ENCODE data around the gene IMMP2L.

The IMMP2L gene

DNA sequence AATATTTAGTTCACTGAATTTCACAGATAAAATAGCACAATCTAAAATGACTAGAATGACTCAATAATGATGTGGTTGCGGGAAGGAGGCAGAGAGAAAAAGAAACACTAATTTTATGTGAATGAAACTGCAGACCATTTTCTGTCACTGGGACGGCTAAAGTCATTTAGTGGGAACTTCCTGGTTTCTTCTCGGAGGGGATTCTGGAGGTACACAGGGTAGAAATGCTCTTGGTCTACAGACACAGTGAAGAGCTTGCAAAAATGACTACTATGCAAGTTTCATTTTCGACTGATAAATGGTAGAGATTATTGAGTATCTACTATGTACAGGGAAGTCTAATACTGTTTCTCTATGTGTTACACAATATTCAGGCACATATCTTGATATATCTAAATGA, 534.9 kb downstream of the IMMP2L start:
- no peak for DNase-seq (ENCODE audit: extremely low spot score)
- ChIA-PET CTCF (no interaction called here), POLR2A (no interaction called here)
- no peak for TF ChIP-seq ARNT (IDR thresholded peaks at IDR 0.05)
- TF ChIP-seq SUZ12 (IDR thresholded peaks at IDR 0.05), result no peak
- no peak for TF ChIP-seq FOXA1 (IDR thresholded peaks at IDR 0.05)
- TF ChIP-seq CTBP1 (IDR thresholded peaks at IDR 0.05; ENCODE audit: borderline replicate concordance), result no peak
- TF ChIP-seq, protein P1, sequence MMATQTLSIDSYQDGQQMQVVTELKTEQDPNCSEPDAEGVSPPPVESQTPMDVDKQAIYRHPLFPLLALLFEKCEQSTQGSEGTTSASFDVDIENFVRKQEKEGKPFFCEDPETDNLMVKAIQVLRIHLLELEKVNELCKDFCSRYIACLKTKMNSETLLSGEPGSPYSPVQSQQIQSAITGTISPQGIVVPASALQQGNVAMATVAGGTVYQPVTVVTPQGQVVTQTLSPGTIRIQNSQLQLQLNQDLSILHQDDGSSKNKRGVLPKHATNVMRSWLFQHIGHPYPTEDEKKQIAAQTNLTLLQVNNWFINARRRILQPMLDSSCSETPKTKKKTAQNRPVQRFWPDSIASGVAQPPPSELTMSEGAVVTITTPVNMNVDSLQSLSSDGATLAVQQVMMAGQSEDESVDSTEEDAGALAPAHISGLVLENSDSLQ (IDR thresholded peaks at IDR 0.05), result no peak
- no peak for TF ChIP-seq ELF4 (IDR thresholded peaks at IDR 0.05)
- no peak for TF ChIP-seq ZNF384 (IDR thresholded peaks at IDR 0.05)
- no peak for TF ChIP-seq FOXM1 (IDR thresholded peaks at IDR 0.05; ENCODE audit: borderline replicate concordance)
- no peak for TF ChIP-seq NFRKB (IDR thresholded peaks at IDR 0.05)
- no peak for TF ChIP-seq FOXK2 (IDR thresholded peaks at IDR 0.05)
- no peak for TF ChIP-seq HDGF (IDR thresholded peaks at IDR 0.05; ENCODE audit: borderline replicate concordance)
- no peak for TF ChIP-seq TARDBP (IDR thresholded peaks at IDR 0.05)
- no peak for TF ChIP-seq SP1 (IDR thresholded peaks at IDR 0.05)
- no peak for TF ChIP-seq L3MBTL2 (conservative IDR thresholded peaks at IDR 0.05)
- no peak for TF ChIP-seq BHLHE40 (IDR thresholded peaks at IDR 0.05; ENCODE audit: borderline replicate concordance)
- TF ChIP-seq LEF1 (IDR thresholded peaks at IDR 0.05; ENCODE audit: borderline replicate concordance), result no peak

DNA sequence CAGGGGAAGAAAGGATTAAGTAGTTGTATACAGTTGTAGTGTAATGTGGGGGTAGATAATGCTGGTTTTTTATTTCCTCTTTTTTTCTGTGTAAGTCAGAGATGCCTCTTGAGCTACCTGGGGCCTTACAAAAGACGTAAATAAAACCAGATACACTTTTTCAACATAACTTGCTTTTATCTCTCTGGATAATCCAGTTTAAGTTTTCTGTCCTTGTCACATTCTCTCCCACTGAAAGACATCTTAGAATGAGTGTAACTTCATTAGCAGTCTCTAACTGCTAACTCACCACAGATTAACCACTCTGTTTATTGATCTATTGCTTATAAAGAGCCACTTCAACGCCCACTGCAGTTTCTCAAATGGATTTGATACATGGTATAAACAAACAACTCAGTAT, 535.5 kb downstream of the IMMP2L start:
- ChIA-PET POLR2A (no interaction called here), CTCF (no interaction called here)
- no peak for DNase-seq (ENCODE audit: extremely low spot score)
- TF ChIP-seq LEF1 (IDR thresholded peaks at IDR 0.05; ENCODE audit: borderline replicate concordance), result no peak
- no peak for TF ChIP-seq SUZ12 (IDR thresholded peaks at IDR 0.05)
- TF ChIP-seq, protein P1 (IDR thresholded peaks at IDR 0.05), result peak; percentile 15; the same call in 1 of the 2 replicates
- TF ChIP-seq SP1 (IDR thresholded peaks at IDR 0.05), result no peak
- TF ChIP-seq NFRKB (IDR thresholded peaks at IDR 0.05), result no peak
- no peak for TF ChIP-seq TARDBP (IDR thresholded peaks at IDR 0.05)
- no peak for TF ChIP-seq ARNT (IDR thresholded peaks at IDR 0.05)

DNA sequence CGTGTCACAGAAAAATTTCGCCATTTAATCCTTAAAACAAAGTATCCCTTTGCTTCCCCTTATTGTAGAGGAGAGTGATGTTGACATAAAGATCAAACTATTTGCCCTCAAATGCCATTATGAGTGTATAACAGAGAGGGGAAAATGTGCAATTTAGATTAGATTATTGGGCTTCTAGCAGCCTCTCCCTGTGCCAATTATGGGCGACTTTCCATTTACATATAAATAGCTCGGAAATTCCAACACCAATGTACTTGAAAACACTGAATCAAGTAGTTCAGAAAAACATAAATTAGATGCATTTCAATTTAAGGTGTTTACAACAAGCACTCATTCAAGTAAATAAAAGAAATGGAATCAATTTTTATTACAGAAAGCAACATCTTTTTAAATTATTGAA, 535.9 kb downstream of the IMMP2L start:
- POLR2A ChIA-PET, result no interaction called here
- CTCF ChIA-PET, result interaction anchor here (0.7 kb wide), 1 partner anchor 97 kb away, joined by 3 read pairs; no protein-coding TSS in a partner anchor
- no peak for DNase-seq (ENCODE audit: extremely low spot score)
- no peak for TF ChIP-seq BHLHE40 (IDR thresholded peaks at IDR 0.05; ENCODE audit: borderline replicate concordance)
- TF ChIP-seq, protein P1 (IDR thresholded peaks at IDR 0.05), result no peak
- TF ChIP-seq ARNT (IDR thresholded peaks at IDR 0.05), result no peak
- no peak for TF ChIP-seq FOXA1 (IDR thresholded peaks at IDR 0.05)
- TF ChIP-seq TARDBP (IDR thresholded peaks at IDR 0.05), result no peak
- TF ChIP-seq LEF1 (IDR thresholded peaks at IDR 0.05; ENCODE audit: borderline replicate concordance), result no peak
- TF ChIP-seq HDGF (IDR thresholded peaks at IDR 0.05; ENCODE audit: borderline replicate concordance), result no peak
- no peak for TF ChIP-seq SP1 (IDR thresholded peaks at IDR 0.05)
- TF ChIP-seq CTBP1 (IDR thresholded peaks at IDR 0.05; ENCODE audit: borderline replicate concordance), result no peak
- TF ChIP-seq SUZ12 (IDR thresholded peaks at IDR 0.05), result no peak
- TF ChIP-seq FOXM1 (IDR thresholded peaks at IDR 0.05; ENCODE audit: borderline replicate concordance), result no peak
- no peak for TF ChIP-seq NFRKB (IDR thresholded peaks at IDR 0.05)
- TF ChIP-seq ZNF384 (IDR thresholded peaks at IDR 0.05), result no peak

DNA sequence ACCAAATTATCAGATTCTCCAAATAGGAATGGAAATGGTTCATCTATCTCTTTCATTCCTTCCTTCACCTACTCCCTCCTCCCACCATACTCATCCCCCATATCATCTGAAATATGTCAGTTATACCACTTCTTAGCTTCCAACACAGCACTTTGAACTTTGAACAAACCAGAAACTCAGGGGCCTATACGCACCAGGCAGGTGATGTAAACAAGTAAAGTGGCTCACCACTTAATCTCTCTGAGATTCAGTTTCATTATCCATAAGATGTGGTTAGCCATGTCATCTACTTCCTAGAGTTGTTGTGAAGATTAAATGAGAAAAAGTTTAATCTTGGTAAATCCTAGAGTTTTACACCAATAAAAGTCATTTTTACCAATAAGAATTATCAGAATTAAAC, 537.3 kb downstream of the IMMP2L start:
- TF ChIP-seq BHLHE40 (IDR thresholded peaks at IDR 0.05; ENCODE audit: borderline replicate concordance), result no peak
- no peak for TF ChIP-seq LEF1 (IDR thresholded peaks at IDR 0.05; ENCODE audit: borderline replicate concordance)
- TF ChIP-seq, protein P1 (IDR thresholded peaks at IDR 0.05), result no peak
- TF ChIP-seq HDGF (IDR thresholded peaks at IDR 0.05; ENCODE audit: borderline replicate concordance), result no peak
- no peak for TF ChIP-seq FOXK2 (IDR thresholded peaks at IDR 0.05)
- TF ChIP-seq SUZ12 (IDR thresholded peaks at IDR 0.05), result no peak
- no peak for DNase-seq (ENCODE audit: extremely low spot score)

DNA sequence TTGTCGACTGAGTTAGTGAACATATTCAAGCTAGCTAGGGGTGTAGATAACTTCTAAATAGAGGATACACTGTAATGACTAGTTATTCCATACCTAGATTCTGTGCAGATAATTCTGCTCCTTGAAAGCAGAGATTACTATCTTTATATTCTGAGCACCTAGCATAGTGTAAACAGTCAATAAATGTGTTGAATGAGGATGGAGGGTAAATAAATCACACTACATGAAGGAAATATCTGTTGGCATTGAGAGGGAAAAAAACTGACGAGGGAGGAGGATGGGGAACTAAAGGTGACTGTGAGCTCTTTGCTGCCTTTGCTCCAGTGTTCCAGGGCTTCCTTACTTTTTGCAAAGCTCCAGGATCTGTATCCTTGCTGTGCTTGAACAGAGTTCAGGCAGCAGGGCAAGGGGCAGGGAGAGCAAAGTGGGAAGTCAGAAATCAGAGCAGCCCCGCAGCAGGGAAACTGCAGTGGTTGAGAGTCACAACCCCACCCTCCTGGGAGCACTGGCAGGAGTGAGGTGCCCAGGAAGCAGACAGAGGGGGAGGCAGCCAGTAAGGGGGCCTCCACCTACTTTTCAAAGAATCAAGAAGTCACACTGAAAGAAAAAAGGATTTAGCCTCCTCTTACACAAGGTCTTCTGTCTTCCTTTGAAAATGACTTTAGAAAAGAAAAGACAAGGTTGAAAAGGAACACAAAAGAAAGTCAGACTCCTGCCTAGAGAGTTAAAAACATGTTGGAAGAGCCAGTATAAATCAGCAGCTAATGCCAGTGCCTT, 543.1 kb downstream of the IMMP2L start:
- POLR2A ChIA-PET, result no interaction called here
- no peak for TF ChIP-seq LEF1 (IDR thresholded peaks at IDR 0.05; ENCODE audit: borderline replicate concordance)
- no peak for TF ChIP-seq TARDBP (IDR thresholded peaks at IDR 0.05)
- no peak for TF ChIP-seq ZNF384 (IDR thresholded peaks at IDR 0.05)
- no peak for TF ChIP-seq FOXK2 (IDR thresholded peaks at IDR 0.05)
- no peak for TF ChIP-seq BHLHE40 (IDR thresholded peaks at IDR 0.05; ENCODE audit: borderline replicate concordance)
- TF ChIP-seq ARNT (IDR thresholded peaks at IDR 0.05), result no peak
- no peak for TF ChIP-seq SP1 (IDR thresholded peaks at IDR 0.05)
- TF ChIP-seq SUZ12 (IDR thresholded peaks at IDR 0.05), result no peak
- TF ChIP-seq HDGF (IDR thresholded peaks at IDR 0.05; ENCODE audit: borderline replicate concordance), result no peak
- no peak for TF ChIP-seq L3MBTL2 (conservative IDR thresholded peaks at IDR 0.05)
- TF ChIP-seq ELF4 (IDR thresholded peaks at IDR 0.05), result no peak
- TF ChIP-seq NFRKB (IDR thresholded peaks at IDR 0.05), result no peak
- no peak for TF ChIP-seq FOXM1 (IDR thresholded peaks at IDR 0.05; ENCODE audit: borderline replicate concordance)
- TF ChIP-seq, protein P1 (IDR thresholded peaks at IDR 0.05), result no peak
- TF ChIP-seq CTBP1 (IDR thresholded peaks at IDR 0.05; ENCODE audit: borderline replicate concordance), result no peak
- TF ChIP-seq FOXA1 (IDR thresholded peaks at IDR 0.05), result no peak
- CTCF ChIA-PET, result no interaction called here
- no peak for DNase-seq (ENCODE audit: extremely low spot score)

More for the DNA sequence above, 537.3 kb downstream of the IMMP2L start:
- POLR2A ChIA-PET, result no interaction called here
- CTCF ChIA-PET, result no interaction called here
